Mesothelial cell of epicardium (in vitro differentiated cells): ENCODE results near the gene TTLL3. TPM values are rescaled to one million over a fixed set of nuclear protein-coding genes. Genes with fewer than 3 reads are reported as not detected.

Experiments
- DNase-seq, 2 experiments: peaks; one replicate each; pipeline ENCODE4 v3.0.0; 2021; ENCODE audit warnings: low spot score in 2 of 2; ENCODE audit not compliant: unreplicated experiment in 2 of 2
- H3K27ac Mint-ChIP-seq: 2 replicates; pipeline ENCODE4 v1.8.0; 2021; ENCODE audit warnings: mixed read lengths
- H3K27me3 Mint-ChIP-seq: 2 replicates; pipeline ENCODE4 v1.8.0; 2021; ENCODE audit warnings: low read depth, mixed read lengths
- H3K36me3 Mint-ChIP-seq: 2 replicates; pipeline ENCODE4 v1.8.0; 2021; ENCODE audit warnings: mixed read lengths
- H3K4me1 Mint-ChIP-seq: 2 replicates; pipeline ENCODE4 v1.8.0; 2021; ENCODE audit warnings: mixed read lengths
- H3K4me3 Mint-ChIP-seq: 2 replicates; pipeline ENCODE4 v1.8.0; 2021; ENCODE audit warnings: mild to moderate bottlenecking, moderate library complexity, mixed read lengths
- H3K9me3 Mint-ChIP-seq: 2 replicates; pipeline ENCODE4 v1.8.0; 2021; ENCODE audit warnings: mixed read lengths
- total RNA-seq: library from RNA; stranded (reverse); gene quantifications from 3 replicates; pipeline ENCODE4 v1.2.1, GENCODE V29; 2021
- TF ChIP-seq, protein P1 (sequence below): fragments of 200-600 bp; sonication (generic); IDR thresholded peaks from one replicate; pipeline ENCODE4 v1.5.0; 2021; ENCODE audit warnings: antibody characterized with exemption; ENCODE audit not compliant: unreplicated experiment

Gene TTLL3
- total RNA-seq, 1 donor from 2014 or later = 119 TPM

DNA sequence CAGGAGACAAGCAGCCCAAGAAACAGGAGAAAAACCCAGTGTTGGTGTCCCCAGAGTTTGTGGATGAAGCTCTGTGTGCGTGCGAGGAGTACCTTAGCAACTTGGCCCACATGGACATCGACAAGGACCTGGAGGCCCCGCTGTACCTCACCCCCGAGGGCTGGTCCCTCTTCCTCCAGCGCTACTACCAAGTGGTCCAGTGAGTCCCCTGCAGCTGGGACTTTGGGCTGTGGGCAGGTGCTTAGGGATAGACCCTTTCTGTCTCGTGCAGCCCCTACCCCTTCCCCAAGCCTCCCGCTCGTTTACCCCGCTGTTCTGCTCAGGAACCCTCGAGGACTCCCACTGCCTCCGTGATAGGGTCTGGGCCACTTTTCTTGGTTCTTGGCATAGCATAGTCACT is 10.5 kb downstream of the TTLL3 start:
- Mint-ChIP-seq H3K9me3 (no peaks in the 10 kb centered on the region), H3K36me3 (peaks cover 11% of the 10 kb centered on the region), H3K4me1 (no peaks in the 10 kb centered on the region), H3K27me3 (no peaks in the 10 kb centered on the region), H3K27ac (no peak overlapping the region), H3K4me3 (no peak overlapping the region)
- no peak for DNase-seq
- TF ChIP-seq, protein P1, sequence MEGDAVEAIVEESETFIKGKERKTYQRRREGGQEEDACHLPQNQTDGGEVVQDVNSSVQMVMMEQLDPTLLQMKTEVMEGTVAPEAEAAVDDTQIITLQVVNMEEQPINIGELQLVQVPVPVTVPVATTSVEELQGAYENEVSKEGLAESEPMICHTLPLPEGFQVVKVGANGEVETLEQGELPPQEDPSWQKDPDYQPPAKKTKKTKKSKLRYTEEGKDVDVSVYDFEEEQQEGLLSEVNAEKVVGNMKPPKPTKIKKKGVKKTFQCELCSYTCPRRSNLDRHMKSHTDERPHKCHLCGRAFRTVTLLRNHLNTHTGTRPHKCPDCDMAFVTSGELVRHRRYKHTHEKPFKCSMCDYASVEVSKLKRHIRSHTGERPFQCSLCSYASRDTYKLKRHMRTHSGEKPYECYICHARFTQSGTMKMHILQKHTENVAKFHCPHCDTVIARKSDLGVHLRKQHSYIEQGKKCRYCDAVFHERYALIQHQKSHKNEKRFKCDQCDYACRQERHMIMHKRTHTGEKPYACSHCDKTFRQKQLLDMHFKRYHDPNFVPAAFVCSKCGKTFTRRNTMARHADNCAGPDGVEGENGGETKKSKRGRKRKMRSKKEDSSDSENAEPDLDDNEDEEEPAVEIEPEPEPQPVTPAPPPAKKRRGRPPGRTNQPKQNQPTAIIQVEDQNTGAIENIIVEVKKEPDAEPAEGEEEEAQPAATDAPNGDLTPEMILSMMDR = no peak

DNA sequence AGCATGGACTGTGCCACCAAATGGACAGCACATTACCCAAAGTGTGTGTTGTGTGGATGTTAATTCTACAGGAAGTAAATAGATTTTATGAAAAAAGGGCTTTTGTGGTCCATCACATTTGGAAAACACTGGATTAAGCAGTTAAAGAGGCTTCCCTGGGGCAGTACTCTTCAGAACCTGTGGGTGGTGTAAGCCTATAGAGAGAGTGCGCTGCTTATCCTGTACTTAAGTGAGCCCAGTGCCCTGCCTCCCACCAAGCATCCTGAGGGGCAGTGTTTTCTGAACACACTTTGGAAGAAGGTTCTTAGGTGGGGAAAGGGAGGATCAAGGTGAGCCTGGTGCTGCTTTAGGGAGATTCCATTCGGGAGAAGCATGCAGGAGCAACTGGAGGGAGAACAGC is 10.9 kb downstream of the TTLL3 start:
- peaks cover 11% of the 10 kb centered on the region for H3K36me3 Mint-ChIP-seq
- H3K27me3 Mint-ChIP-seq = no peaks in the 10 kb centered on the region
- DNase-seq = no peak
- H3K4me3 Mint-ChIP-seq = no peak overlapping the region
- no peak overlapping the region for H3K27ac Mint-ChIP-seq
- no peaks in the 10 kb centered on the region for H3K9me3 Mint-ChIP-seq
- no peaks in the 10 kb centered on the region for H3K4me1 Mint-ChIP-seq
- TF ChIP-seq, protein P1 = no peak

DNA sequence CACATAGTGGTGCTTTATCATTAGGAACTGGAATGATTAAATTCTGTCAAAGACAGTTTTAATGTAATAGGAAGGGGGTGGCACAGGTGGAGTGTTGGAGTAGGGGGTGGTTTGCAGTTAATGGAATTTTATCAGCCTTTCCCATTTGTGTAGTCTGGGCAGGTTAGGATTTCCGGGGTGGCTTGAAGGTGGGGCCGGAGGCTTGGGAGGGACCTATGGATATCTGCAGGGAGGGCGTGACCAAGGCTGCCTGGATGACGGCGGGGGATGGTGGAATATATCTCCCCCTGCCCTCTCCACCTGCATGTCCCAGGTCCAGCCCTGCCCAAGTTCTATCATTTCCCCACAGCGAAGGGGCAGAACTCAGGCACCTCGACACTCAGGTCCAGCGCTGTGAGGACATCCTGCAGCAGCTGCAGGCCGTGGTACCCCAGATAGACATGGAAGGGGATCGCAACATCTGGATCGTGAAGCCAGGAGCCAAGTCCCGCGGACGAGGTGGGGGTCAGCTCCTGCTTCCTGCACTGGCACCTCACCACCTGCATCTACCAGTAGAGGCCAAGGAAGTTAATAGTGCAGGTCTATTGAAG is 15.5 kb downstream of the TTLL3 start:
- no peaks in the 10 kb centered on the region for H3K4me1 Mint-ChIP-seq

DNA sequence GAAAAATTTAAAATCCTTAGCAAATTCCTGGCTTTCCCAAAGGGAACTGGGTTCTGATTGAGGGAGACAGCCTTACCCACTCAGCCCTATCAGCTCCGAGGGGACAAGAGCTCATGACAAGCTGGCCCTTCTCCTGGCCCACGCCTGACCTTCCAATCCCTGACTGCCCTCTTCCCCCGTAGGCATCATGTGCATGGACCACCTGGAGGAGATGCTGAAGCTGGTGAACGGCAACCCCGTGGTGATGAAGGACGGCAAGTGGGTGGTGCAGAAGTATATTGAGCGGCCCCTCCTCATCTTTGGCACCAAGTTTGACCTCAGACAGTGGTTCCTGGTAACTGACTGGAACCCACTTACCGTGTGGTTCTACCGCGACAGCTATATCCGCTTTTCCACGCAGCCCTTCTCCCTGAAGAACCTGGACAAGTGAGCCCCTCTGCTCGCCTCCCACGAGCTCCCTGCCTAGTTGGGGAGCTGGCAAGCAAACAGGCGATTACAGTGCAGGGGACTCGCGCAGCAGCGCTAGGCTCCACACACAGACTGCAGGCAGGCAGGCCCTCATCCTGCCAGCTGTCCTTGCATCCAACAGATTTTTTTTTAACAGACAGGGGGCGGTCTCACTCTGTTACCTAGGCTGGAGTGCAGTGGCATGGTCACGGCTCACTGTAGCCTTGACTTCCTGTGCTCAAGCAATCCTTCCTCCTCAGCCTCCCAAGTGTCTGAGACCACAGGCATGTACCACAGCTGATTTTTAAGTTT is 16.9 kb downstream of the TTLL3 start:
- TF ChIP-seq, protein P1 = no peak
- Mint-ChIP-seq H3K4me1 (no peaks in the 10 kb centered on the region), H3K36me3 (peaks cover 6% of the 10 kb centered on the region), H3K27ac (no peak overlapping the region), H3K9me3 (no peaks in the 10 kb centered on the region), H3K4me3 (no peak overlapping the region), H3K27me3 (no peaks in the 10 kb centered on the region)
- DNase-seq = no peak

More for the DNA sequence above, 15.5 kb downstream of the TTLL3 start:
- Mint-ChIP-seq H3K9me3 (no peaks in the 10 kb centered on the region), H3K27ac (no peak overlapping the region), H3K4me3 (no peak overlapping the region), H3K27me3 (no peaks in the 10 kb centered on the region), H3K36me3 (peaks cover 9% of the 10 kb centered on the region)
- DNase-seq = no peak
- TF ChIP-seq, protein P1 = no peak

DNA sequence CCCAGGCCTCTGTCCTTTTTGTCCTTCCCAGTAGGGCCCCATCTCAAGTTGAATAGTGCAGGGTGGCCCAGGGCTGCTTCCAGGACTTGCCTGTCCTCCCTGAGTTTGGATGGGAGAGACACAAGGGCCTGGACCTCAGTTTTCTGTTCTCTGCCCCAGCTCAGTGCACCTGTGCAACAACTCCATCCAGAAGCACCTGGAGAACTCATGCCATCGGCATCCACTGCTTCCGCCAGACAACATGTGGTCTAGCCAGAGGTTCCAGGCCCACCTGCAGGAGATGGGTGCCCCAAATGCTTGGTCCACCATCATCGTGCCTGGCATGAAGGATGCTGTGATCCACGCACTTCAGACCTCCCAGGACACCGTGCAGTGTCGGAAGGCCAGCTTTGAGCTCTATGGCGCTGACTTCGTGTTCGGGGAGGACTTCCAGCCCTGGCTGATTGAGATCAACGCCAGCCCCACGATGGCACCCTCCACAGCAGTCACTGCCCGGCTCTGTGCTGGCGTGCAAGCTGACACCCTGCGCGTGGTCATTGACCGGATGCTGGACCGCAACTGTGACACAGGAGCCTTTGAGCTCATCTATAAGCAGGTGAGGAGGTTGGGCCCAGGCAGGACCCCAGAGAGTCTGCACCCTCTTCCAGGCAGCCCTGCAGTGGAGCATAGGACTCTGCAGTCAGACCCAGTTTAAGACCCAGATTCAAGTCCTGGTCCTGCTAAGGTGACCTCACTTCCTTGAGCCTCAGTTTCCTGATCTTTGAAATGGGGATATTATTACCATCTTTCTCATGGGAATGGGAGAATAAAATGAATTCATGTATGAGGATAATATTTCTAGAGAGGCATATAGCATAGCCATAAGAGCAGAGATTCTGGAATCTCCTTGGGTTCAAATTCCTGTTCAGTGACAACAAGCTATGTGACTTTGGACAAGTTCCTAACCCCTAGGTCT is 19.0 kb downstream of the TTLL3 start:
- DNase-seq = no peak
- H3K4me3 Mint-ChIP-seq = no peak overlapping the region
- no peaks in the 10 kb centered on the region for H3K4me1 Mint-ChIP-seq
- TF ChIP-seq, protein P1 = no peak
- H3K9me3 Mint-ChIP-seq = no peaks in the 10 kb centered on the region
- no peak overlapping the region for H3K27ac Mint-ChIP-seq
- peaks cover 7% of the 10 kb centered on the region for H3K36me3 Mint-ChIP-seq
- H3K27me3 Mint-ChIP-seq = no peaks in the 10 kb centered on the region
